SJCRH30 (cell line): ENCODE results near the gene NEIL1. TPM values are rescaled to one million over a fixed set of nuclear protein-coding genes. Genes with fewer than 3 reads are reported as not detected.
A peak's percentile ranks its signal among the peaks of the same experiment; 100 is the strongest.

Experiments used
- DNase-seq, 2 experiments: peaks; one replicate each; pipeline ENCODE4 v3.0.0-alpha.2; 2015 to 2020
- H3K27ac ChIP-seq: fragments of 250-450 bp; sonication (Bioruptor Pico); 2 replicates; pipeline ENCODE4 v1.5.1; 2020; ENCODE audit warnings: mild to moderate bottlenecking, moderate library complexity
- H3K27me3 ChIP-seq: fragments of 250-450 bp; sonication (Bioruptor Pico); 2 replicates; pipeline ENCODE4 v1.5.1; 2020; ENCODE audit warnings: mild to moderate bottlenecking, moderate library complexity
- H3K36me3 ChIP-seq: fragments of 250-450 bp; sonication (Bioruptor Pico); 2 replicates; pipeline ENCODE4 v1.5.1; 2020; ENCODE audit warnings: mild to moderate bottlenecking, moderate library complexity
- H3K4me1 ChIP-seq: fragments of 250-450 bp; sonication (Bioruptor Pico); 2 replicates; pipeline ENCODE4 v1.5.1; 2020; ENCODE audit warnings: mild to moderate bottlenecking, moderate library complexity
- H3K4me3 ChIP-seq: fragments of 250-450 bp; sonication (Bioruptor Pico); 2 replicates; pipeline ENCODE4 v1.5.1; 2020; ENCODE audit warnings: mild to moderate bottlenecking, moderate library complexity
- H3K9me3 ChIP-seq: fragments of 250-450 bp; sonication (Bioruptor Pico); replicated peaks from 2 replicates; pipeline ENCODE4 v1.5.1; 2020; ENCODE audit warnings: mild to moderate bottlenecking, moderate library complexity
- total RNA-seq: library from RNA; depleted of rRNA; stranded (reverse); fragments of >200 nt; shearing (Covaris generic); gene quantifications from 2 replicates; pipeline ENCODE4 v1.2.3, GENCODE V29; 2014

The NEIL1 gene
- total RNA-seq, 1 experiment from 2014 or later = 2.0 TPM

DNA sequence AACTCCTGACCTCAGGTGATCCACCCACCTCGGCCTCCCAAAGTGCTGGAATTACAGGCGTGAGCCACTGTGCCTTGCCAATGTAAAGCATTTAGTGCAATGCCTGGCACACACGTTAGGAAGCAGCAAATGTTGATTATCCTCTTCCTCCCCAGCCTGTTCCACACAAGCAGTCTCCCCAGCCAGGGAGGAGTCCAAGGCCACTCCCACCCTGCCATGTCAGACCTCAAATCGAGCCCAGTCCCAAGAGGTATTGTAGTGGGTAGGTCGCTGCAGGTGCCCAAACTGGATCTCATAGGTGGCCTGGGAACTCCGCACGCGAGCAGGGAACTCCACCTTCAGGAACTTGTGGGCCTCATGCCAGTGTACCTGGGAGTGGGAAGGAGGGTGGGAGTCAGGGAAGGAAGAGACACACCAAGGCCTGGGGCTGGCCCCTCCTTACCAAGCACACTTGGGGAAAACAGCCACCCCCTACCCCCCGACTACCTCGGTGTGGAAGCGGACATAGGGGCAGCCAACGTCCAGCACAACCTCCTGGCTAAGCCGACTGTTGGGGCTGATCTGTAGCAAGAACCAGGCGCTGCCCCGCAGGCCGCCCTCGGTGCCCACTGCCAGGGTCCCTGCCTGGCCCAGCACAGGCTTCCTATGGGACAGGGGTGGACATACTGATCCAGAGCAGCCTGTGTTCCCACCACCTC lies 11.3 kb downstream of the NEIL1 start:
- Histone ChIP-seq H3K4me3 (no peak overlapping the region), H3K36me3 (no peaks in the 10 kb centered on the region; the same call in 1 of the 2 replicates), H3K27me3 (no peaks in the 10 kb centered on the region), H3K27ac (no peak overlapping the region), H3K4me1 (no peaks in the 10 kb centered on the region), H3K9me3 (no peaks in the 10 kb centered on the region)
- DNase-seq = no peak

DNA sequence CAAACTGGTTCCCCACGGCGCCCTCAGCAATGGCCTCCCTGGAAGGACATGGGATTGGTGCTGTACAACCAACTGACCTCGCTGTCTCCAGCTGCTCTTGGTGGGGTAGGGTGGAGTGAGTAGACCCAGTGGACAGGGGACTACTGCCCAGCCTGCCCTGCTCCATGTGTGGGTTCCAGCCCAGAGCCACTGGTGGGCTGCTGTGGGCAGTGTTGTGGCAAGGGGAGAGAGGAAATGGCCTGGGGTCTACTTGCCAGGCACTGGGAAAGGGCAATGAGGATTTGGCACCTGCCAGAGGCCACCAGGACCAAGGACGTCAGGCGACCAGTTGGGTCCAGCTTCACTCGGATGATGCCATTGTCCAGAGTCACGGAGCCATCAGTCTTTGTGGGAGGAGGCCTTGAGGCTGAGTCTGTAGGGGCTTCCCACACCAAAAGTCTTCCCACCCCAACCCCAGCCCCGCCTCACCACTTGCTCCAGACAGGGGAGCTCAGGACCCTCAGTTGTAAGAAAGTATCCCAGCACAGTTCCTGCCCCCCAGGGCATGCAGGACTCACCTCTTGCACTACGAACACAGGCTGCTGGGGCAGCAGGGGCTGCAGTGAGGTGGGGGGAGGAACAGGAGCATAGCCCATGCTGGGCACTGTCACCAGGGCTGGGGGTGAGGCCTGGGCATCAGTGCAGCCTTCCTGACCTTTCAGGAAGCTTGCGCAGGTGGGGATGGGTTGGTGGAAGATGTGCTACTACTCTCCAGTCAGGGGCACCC lies 12.1 kb downstream of the NEIL1 start:
- no peaks in the 10 kb centered on the region for H3K9me3 ChIP-seq
- no peaks in the 10 kb centered on the region for H3K27me3 ChIP-seq
- no peaks in the 10 kb centered on the region for H3K4me1 ChIP-seq
- H3K4me3 ChIP-seq = no peak overlapping the region
- no peak overlapping the region for H3K27ac ChIP-seq
- DNase-seq = no peak
- H3K36me3 ChIP-seq = no peaks in the 10 kb centered on the region; the same call in 1 of the 2 replicates

DNA sequence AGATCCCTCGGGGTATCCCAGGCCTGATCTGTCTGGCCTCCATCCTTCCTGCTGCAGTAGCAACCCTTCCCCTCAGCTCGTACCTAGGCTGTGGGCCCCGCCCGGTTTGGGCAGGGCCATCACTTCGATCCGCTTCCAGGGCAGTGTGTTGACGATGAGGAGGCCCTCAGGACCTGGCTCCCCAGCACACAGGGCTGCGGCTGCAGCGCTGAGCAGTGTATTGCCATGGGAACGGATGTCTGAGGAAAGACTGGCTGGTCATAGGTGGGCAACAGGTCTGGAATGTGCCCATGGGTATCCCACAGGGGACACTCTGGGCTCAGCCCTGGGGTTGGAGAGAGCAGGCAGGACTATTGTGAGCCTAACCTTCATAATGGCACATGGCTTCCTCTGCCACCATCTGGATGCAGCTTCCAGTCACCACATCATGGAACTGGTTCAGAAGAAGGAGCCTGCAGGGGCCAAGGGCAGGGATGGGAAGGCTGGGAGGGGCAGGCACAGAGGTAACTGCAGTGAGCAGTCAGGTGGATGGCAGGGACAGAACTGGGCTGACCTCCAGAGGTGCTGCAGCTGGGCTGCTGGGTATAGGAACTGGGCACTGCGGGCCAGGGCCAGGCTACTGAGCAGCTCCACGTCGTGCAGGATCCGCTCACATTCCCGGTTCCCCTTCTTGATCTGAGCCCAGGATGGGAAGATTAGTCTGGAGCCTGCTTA lies 12.9 kb downstream of the NEIL1 start:
- no peak overlapping the region for H3K27ac ChIP-seq
- H3K4me3 ChIP-seq = no peak overlapping the region
- H3K4me1 ChIP-seq = no peaks in the 10 kb centered on the region
- H3K36me3 ChIP-seq = no peaks in the 10 kb centered on the region; the same call in 1 of the 2 replicates
- no peaks in the 10 kb centered on the region for H3K27me3 ChIP-seq
- DNase-seq = no peak
- H3K9me3 ChIP-seq = no peaks in the 10 kb centered on the region

DNA sequence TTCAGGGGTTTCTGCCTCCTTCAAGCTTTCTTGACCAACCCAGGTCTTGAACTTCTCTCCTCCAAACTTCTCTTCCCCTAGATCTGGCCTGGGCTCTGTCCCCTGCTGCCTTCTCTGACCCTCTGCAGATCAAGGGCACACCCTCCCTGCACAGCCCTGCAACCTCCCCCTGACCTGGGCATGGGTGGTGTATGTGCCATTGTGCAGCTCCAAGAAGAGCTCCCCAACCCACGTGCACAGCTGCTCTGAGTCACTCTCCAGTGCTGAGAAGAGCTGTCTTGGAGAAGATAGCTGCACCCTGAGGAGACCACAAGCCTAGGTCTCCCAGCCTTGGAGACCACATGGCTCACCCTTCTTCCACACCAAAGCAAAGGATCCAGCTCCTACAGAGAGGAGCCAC lies 13.6 kb downstream of the NEIL1 start:
- Histone ChIP-seq H3K27ac (no peak overlapping the region), H3K4me1 (no peaks in the 10 kb centered on the region), H3K9me3 (no peaks in the 10 kb centered on the region), H3K4me3 (no peak overlapping the region), H3K36me3 (no peaks in the 10 kb centered on the region; the same call in 1 of the 2 replicates), H3K27me3 (no peaks in the 10 kb centered on the region)
- DNase-seq = no peak

DNA sequence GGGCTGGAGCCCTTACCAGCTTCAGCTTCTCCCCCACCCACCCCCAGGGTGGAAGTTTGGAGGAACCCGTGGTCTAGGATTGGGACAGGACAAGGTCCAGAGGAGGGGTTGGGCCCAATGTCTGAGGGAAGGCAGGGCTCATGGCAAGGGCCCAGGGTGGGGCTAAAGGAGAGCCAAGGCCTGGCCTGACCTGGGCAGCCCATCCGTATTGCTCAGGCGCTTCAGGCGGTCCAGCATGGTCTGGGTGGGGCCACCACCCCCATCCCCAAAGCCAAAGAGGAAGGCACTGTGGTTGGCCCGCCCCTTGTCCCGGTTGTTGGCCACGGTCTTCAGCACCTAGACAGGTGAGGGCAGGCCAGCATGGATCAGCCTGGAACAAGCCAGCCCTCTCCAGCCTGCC lies 14.0 kb downstream of the NEIL1 start:
- no peaks in the 10 kb centered on the region for H3K4me1 ChIP-seq
- DNase-seq = no peak
- H3K27me3 ChIP-seq = no peaks in the 10 kb centered on the region
- H3K27ac ChIP-seq = no peak overlapping the region
- no peaks in the 10 kb centered on the region for H3K9me3 ChIP-seq
- H3K4me3 ChIP-seq = no peak overlapping the region
- no peaks in the 10 kb centered on the region; the same call in 1 of the 2 replicates for H3K36me3 ChIP-seq

DNA sequence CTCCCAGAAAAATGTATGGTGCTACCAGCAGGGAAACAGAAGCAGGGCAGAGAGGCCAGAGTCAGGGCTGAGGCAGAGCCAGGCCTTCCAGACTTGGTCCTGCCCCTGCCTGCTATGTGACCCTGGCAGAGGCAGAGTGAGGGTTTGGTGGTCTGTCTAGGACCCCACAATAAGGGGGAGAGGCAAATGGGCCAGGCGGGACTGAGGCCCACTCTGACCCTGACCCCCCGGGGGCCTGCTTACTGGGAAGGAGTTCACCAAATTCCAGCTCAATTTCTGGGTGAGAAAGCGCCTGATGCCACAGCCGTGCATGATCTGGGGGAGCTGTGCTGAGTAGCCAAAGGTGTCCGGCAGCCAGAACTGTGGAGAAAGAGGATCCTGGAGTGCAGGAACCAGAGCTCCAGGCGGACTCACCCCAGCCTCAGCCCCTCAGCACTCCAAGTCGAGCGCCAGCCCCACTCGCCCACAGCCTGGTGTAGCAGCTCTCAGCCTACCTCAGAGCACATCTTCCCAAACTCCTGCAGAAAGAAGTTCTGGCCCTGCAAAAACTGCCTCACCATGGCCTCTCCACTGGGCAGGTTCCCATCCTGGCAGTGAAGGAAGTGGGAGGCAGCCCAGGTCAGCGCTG lies 14.6 kb downstream of the NEIL1 start:
- no peak for DNase-seq
- H3K4me1 ChIP-seq = no peaks in the 10 kb centered on the region
- no peak overlapping the region for H3K4me3 ChIP-seq
- no peaks in the 10 kb centered on the region; the same call in 1 of the 2 replicates for H3K36me3 ChIP-seq
- H3K27me3 ChIP-seq = no peaks in the 10 kb centered on the region
- no peak overlapping the region for H3K27ac ChIP-seq
- H3K9me3 ChIP-seq = no peaks in the 10 kb centered on the region

DNA sequence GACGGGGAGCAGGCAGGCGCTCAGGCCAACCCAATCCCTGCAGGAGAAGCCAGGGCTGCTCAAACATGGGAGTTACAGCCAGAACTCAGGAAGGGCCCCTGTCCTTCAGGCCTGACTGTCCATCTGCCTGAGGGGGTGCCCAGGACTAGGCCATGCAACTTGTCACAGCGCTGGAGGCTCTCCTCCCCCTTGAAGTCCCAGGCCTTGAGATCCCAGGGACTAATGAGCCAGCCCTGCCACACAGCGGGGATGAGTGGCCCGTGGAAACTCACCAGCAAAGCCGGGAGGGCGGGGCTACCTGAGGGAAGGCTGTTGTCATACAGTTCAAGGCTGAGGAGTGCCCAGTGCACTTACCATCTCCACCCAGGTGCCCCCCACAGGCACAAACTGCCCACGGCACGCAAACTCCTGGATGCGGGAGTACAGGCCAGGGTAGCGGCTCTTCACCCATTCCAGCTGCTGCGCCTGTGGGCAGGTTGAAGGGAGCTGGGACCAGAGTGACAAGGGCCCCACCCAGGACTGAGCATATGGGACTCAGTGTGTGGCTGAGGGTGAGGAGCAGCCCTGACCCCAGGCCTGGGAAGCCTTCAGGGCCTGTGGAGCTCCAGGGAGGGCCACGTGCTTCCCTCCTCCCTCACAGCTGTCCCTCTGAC lies 15.3 kb downstream of the NEIL1 start:
- H3K27ac ChIP-seq = no peak overlapping the region
- peaks cover 3% of the 10 kb centered on the region; the same call in 1 of the 2 replicates for H3K36me3 ChIP-seq
- no peaks in the 10 kb centered on the region for H3K27me3 ChIP-seq
- no peaks in the 10 kb centered on the region for H3K4me1 ChIP-seq
- no peak for DNase-seq
- H3K4me3 ChIP-seq = no peak overlapping the region
- no peaks in the 10 kb centered on the region for H3K9me3 ChIP-seq

DNA sequence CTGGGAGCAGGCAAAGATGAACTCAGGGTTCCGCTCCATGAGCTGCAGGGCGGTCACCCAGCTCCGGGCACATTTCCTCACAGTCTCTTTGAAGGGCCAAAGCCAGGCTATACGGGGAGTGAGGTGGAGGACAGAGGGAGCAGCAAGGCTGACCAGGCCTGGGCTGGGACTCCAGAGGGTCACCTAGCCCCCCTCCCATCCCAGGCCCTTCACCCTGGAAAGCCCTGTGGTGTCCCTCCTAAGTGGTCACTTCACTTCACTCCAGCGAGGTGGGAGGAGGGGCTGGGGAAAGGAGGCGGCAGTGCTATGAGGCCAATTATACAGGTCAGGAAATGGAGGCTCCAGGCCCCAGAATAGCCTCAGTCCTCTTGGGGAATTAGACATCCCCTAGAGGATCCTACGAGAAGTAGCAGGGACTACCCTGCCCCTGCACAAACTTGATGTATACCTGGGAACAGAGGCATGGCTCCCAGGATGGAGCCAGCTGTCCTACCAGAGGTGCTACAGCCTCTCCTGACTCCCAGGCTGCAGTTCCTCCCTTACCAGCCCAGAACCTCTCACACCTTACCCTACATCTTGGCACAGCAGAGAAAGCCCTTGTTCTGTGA lies 15.9 kb downstream of the NEIL1 start:
- Histone ChIP-seq H3K4me1 (no peaks in the 10 kb centered on the region), H3K36me3 (peaks cover 3% of the 10 kb centered on the region; the same call in 1 of the 2 replicates), H3K4me3 (no peak overlapping the region), H3K9me3 (no peaks in the 10 kb centered on the region), H3K27me3 (no peaks in the 10 kb centered on the region), H3K27ac (no peak overlapping the region)
- DNase-seq = no peak

DNA sequence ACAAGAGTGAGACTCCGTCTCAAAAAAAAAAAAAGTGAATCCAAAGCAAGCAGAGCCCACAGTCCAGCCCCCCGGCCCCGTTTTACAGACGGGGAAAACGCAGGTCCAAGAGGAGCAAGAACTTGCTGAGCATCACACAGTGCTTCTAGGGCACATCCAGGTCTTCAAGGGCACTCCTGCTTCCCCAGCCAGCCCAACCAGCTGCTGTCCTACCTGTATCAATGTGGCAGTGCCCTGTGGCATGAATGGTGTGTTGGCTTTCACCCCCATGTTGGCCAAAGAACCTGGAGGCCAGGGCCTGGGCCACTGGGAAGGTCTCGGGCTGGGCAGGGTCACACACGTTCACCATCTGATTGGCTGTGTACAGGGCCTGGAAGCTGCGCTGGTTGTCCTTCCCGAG lies 16.9 kb downstream of the NEIL1 start:
- Histone ChIP-seq H3K27me3 (no peaks in the 10 kb centered on the region), H3K4me1 (no peaks in the 10 kb centered on the region), H3K36me3 (peaks cover 3% of the 10 kb centered on the region; the same call in 1 of the 2 replicates), H3K27ac (no peak overlapping the region), H3K4me3 (no peak overlapping the region), H3K9me3 (no peaks in the 10 kb centered on the region)
- no peak for DNase-seq

DNA sequence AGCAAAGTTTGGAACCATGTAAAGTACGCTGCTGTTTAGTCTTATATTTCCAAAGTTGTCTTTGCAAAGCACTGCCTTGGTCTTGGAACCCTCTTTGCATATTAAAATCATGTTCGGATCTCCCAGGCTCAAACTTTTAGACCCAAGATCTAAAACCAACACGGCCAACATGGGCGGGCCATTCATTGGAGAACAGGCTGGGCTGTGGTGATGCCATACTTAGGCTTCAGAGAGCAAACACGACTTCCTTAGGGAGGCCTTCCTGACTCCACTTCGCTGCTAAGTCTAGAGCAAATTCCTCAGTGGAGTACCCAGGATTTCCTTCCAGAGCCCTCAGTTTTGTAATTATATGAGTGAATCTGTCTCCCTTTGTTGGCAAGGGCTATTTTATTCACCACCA lies 18.0 kb downstream of the NEIL1 start:
- Histone ChIP-seq H3K4me1 (no peaks in the 10 kb centered on the region), H3K36me3 (peaks cover 3% of the 10 kb centered on the region; the same call in 1 of the 2 replicates), H3K27me3 (no peaks in the 10 kb centered on the region), H3K9me3 (no peaks in the 10 kb centered on the region), H3K4me3 (no peak overlapping the region), H3K27ac (no peak overlapping the region)
- no peak for DNase-seq

DNA sequence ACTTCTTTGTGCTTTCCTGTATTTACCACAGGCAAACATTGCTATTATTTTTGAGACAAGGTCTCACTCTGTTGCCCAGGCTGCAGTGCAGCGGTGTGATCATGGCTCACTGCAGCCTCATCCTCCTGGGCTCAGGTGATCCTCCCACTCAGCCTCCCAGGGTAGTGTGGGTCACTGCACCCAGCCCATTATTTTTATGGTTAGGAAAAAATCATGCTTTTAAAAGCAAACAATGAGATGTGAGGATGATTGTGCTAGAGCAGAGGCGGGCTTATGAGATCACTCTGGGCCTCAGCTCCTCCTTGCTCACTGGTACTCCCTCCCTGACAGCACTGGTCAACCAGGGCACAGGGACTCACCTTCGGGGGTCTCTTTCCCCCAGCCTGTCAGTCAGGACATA lies 19.3 kb downstream of the NEIL1 start:
- no peak for DNase-seq
- H3K9me3 ChIP-seq = no peaks in the 10 kb centered on the region
- no peaks in the 10 kb centered on the region for H3K4me1 ChIP-seq
- H3K27ac ChIP-seq = no peak overlapping the region
- peaks cover 13% of the 10 kb centered on the region for H3K36me3 ChIP-seq
- H3K4me3 ChIP-seq = no peak overlapping the region
- no peaks in the 10 kb centered on the region for H3K27me3 ChIP-seq

DNA sequence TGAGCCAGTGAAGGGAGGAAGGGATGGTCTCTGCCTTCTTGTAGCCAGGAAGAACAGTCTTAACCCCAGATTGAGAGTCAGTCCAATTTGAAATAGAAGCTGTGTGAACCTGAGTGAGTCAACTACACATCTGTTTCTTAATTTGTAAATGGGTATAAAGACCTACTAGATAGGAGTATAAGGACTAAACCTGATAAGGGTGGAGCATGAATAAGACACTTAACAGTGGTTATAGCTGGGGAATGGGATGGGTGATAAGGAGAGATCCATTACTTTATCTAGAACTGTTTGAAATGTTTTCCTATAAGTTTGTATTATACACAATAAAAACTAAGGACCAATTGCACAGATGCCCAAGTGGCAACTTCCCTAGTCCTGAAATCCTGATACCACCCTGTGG lies 20.2 kb downstream of the NEIL1 start:
- Histone ChIP-seq H3K27me3 (no peaks in the 10 kb centered on the region), H3K4me3 (no peak overlapping the region), H3K27ac (no peak overlapping the region), H3K9me3 (no peaks in the 10 kb centered on the region), H3K36me3 (peaks cover 20% of the 10 kb centered on the region), H3K4me1 (no peaks in the 10 kb centered on the region)
- no peak for DNase-seq

DNA sequence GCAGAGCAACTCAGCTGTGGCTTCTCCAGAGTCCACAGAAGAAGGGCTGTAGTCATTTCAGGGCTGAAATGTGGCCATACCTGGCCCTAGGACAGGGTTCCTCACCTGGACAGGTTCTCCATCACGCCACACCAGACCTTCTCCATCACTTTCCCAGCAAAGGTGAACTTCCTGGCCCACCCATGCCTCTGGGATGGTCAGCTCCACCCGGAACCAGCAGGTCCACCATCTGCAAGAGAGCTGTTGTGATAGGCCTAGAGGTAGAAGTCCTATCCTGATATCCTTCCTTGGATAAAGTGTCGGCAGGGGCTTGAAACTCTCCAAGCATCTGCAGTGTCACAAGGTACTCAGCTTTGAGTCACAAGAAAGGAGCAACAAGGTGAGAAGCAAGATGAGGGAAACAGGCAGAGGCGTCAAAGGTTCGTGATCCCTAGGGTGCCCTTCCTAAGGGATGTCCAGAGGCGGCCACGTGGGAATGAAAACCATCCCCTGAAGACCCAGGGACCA lies 20.6 kb downstream of the NEIL1 start:
- no peak for DNase-seq
- Histone ChIP-seq H3K27me3 (no peaks in the 10 kb centered on the region), H3K4me3 (peak overlapping the region; percentile 74), H3K9me3 (no peaks in the 10 kb centered on the region), H3K36me3 (peaks cover 20% of the 10 kb centered on the region), H3K27ac (no peak overlapping the region; the same call in 1 of the 2 replicates), H3K4me1 (no peaks in the 10 kb centered on the region)
